ENCODE data around the gene SYDE2. TPM values are rescaled to one million over a fixed set of nuclear protein-coding genes. Genes with fewer than 3 reads are reported as not detected.

The SYDE2 gene
- polyA plus RNA-seq, 1 of the 3 experiments (the other 2 are of a cell fraction): not detected

- TF ChIP-seq SIN3A (IDR thresholded peaks at IDR 0.05; ENCODE audit: borderline replicate concordance, low read depth, low read length) (no peak), GATA2 (CRISPR knock-in tag; IDR thresholded peaks at IDR 0.05) (no peak), USF1 (IDR thresholded peaks at IDR 0.05; ENCODE audit: borderline replicate concordance, low read depth) (no peak), MXI1 (IDR thresholded peaks at IDR 0.05; ENCODE audit: low read depth, low read length) (no peak), EP300 (IDR thresholded peaks at IDR 0.05; ENCODE audit: borderline replicate concordance in 1 of 2, low read depth in 1 of 2, low read length in 1 of 2) (no peak), ELF1 (IDR thresholded peaks at IDR 0.05) (no peak), NRF1 (IDR thresholded peaks at IDR 0.05; ENCODE audit: low read depth, low read length) (no peak), RFX5 (IDR thresholded peaks at IDR 0.05; ENCODE audit: low read length) (no peak), FOXJ3 (CRISPR knock-in tag; IDR thresholded peaks at IDR 0.05) (no peak), TEAD4 (IDR thresholded peaks at IDR 0.05; ENCODE audit: borderline replicate concordance, insufficient read depth) (no peak), FOSL2 (IDR thresholded peaks at IDR 0.05; ENCODE audit: borderline replicate concordance, low read depth) (no peak)
- TF ChIP-seq, protein P1, sequence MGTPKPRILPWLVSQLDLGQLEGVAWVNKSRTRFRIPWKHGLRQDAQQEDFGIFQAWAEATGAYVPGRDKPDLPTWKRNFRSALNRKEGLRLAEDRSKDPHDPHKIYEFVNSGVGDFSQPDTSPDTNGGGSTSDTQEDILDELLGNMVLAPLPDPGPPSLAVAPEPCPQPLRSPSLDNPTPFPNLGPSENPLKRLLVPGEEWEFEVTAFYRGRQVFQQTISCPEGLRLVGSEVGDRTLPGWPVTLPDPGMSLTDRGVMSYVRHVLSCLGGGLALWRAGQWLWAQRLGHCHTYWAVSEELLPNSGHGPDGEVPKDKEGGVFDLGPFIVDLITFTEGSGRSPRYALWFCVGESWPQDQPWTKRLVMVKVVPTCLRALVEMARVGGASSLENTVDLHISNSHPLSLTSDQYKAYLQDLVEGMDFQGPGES (IDR thresholded peaks at IDR 0.05; ENCODE audit: low read depth, low read length): no peak
- TF ChIP-seq, protein P2, sequence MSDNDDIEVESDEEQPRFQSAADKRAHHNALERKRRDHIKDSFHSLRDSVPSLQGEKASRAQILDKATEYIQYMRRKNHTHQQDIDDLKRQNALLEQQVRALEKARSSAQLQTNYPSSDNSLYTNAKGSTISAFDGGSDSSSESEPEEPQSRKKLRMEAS (IDR thresholded peaks at IDR 0.05; ENCODE audit: low read depth): no peak
- TF ChIP-seq, protein P3, sequence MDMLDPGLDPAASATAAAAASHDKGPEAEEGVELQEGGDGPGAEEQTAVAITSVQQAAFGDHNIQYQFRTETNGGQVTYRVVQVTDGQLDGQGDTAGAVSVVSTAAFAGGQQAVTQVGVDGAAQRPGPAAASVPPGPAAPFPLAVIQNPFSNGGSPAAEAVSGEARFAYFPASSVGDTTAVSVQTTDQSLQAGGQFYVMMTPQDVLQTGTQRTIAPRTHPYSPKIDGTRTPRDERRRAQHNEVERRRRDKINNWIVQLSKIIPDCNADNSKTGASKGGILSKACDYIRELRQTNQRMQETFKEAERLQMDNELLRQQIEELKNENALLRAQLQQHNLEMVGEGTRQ (IDR thresholded peaks at IDR 0.05; ENCODE audit: borderline replicate concordance, low read depth, low read length): no peak
- no peaks in the 10 kb centered on the region for H3F3A ChIP-seq (replicated peaks; ENCODE audit: insufficient read depth)
- no peaks in the 10 kb centered on the region for H3K4me1 ChIP-seq (ENCODE audit: control insufficient read depth in 1 of 2, insufficient read depth in 2 of 2, low read depth in 1 of 2, low read length in 1 of 2)
- H3K9ac ChIP-seq: no peak overlapping the region
- H3K4me2 ChIP-seq: no peak overlapping the region
- 3% methylated on average over 4 of the region's 4 CpGs for WGBS (ENCODE audit: low lambda C conversion rate)
- H3K4me3 ChIP-seq (ENCODE audit: low read depth in 2 of 2, low read length in 1 of 2): no peak overlapping the region
- DNase-seq: no peak
- H3K27ac ChIP-seq (ENCODE audit: low read depth in 2 of 2, low read length in 1 of 2): no peak overlapping the region
- H3K36me3 ChIP-seq (replicated peaks in 1 of 2; ENCODE audit: control insufficient read depth in 1 of 2, insufficient read depth in 2 of 2, low read length in 1 of 2): no peaks in the 10 kb centered on the region
- H4K20me1 ChIP-seq (ENCODE audit: insufficient read depth): no peaks in the 10 kb centered on the region
- POLR2A ChIA-PET: no interaction called here
- no peaks in the 10 kb centered on the region for H3K9me3 ChIP-seq
- H3K9me2 ChIP-seq: no peaks in the 10 kb centered on the region
- CTCF ChIA-PET: interaction anchor here (1.3 kb wide), 1 partner anchor 27 kb away, joined by 3 read pairs; no protein-coding TSS in a partner anchor
- H2AFZ ChIP-seq (ENCODE audit: low read depth): no peak overlapping the region
- no peaks in the 10 kb centered on the region; the same call in 1 of the 2 replicates for H3K79me2 ChIP-seq (ENCODE audit: insufficient read depth)
- H3K27me3 ChIP-seq (ENCODE audit: insufficient read depth): peaks cover 5% of the 10 kb centered on the region; the same call in 1 of the 2 replicates
Observed at GRCh38 chr1:85153149-85153891, 47.5 kb downstream of the SYDE2 start.
